H1 (cell line): ENCODE measurements around the gene IL21R. TPM values are rescaled to one million over a fixed set of nuclear protein-coding genes. Genes with fewer than 3 reads are reported as not detected.

Experiments
- CTCF ChIA-PET: fragments of 300-600 bp; sonication (Branson Sonifier 250); formaldehyde crosslinking; loops from one replicate; lab custom pipeline; 2021; ENCODE audit not compliant: partially characterized antibody; lab: Charles Lee
- POLR2A ChIA-PET: fragments of 300-600 bp; sonication (Branson Sonifier 250); formaldehyde crosslinking; loops from one replicate; lab custom pipeline; 2021; ENCODE audit warnings: inconsistent platforms; ENCODE audit not compliant: partially characterized antibody; lab: Charles Lee
- DNase-seq, 2 experiments: peaks; one replicate each; pipeline versions ENCODE4 v3.0.0 to v3.0.0-alpha.2; 2010 to 2022; ENCODE audit warnings: low spot score in 2 of 2, low read depth in 1 of 2, mixed read lengths in 1 of 2
- FAIRE-seq: peaks from 2 replicates; lab custom pipeline; 2011; peaks lifted over from hg19 to GRCh38; lab: Jason Lieb, UNC
- H2AFZ ChIP-seq: 2 replicates; pipeline ENCODE4 v1.8.1; 2012; ENCODE audit warnings: low read length, inconsistent platforms
- H2AK5ac ChIP-seq: 2 replicates; pipeline ENCODE4 v1.6.1; 2013; ENCODE audit warnings: low read depth, low read length
- H2BK120ac ChIP-seq: replicated peaks from 2 replicates; pipeline ENCODE3; 2013; ENCODE audit warnings: low read depth, low read length, inconsistent platforms
- H2BK12ac ChIP-seq: 2 replicates; pipeline ENCODE4 v1.6.1; 2013; ENCODE audit warnings: low read depth, low read length
- H2BK15ac ChIP-seq: 2 replicates; pipeline ENCODE4 v1.6.1; 2013; ENCODE audit warnings: low read length
- H2BK20ac ChIP-seq: 2 replicates; pipeline ENCODE4 v1.6.1; 2013; ENCODE audit warnings: low read length
- H2BK5ac ChIP-seq: 2 replicates; pipeline ENCODE4 v1.6.1; 2013; ENCODE audit warnings: low read depth, low read length
- H3K14ac ChIP-seq: 2 replicates; pipeline ENCODE4 v1.6.1; 2013; ENCODE audit warnings: inconsistent platforms; ENCODE audit not compliant: insufficient read length
- H3K18ac ChIP-seq: 2 replicates; pipeline ENCODE4 v1.6.1; 2013; ENCODE audit warnings: low read length; ENCODE audit errors: extremely low read depth
- H3K23ac ChIP-seq: 2 replicates; pipeline ENCODE4 v1.6.1; 2013; ENCODE audit warnings: inconsistent platforms; ENCODE audit not compliant: insufficient read length
- H3K23me2 ChIP-seq: 2 replicates; pipeline ENCODE4 v1.6.1; 2013; ENCODE audit warnings: low read depth, low read length
- H3K27ac ChIP-seq: 2 replicates; pipeline ENCODE4 v1.6.1; 2011; ENCODE audit warnings: low read depth, low read length, inconsistent platforms
- H3K27me3 ChIP-seq, 4 experiments: replicated peaks in 1 of 4; 1 replicate in 1 of 4; 2 replicates in 3 of 4; pipeline versions ENCODE4 v1.6.1 to v1.8.1; 2011 to 2013; ENCODE audit warnings: low read length in 3 of 4, mild to moderate bottlenecking in 3 of 4, inconsistent platforms in 2 of 4, mixed read lengths in 2 of 4, moderate library complexity in 1 of 4; ENCODE audit not compliant: control insufficient read depth in 3 of 4, insufficient read depth in 3 of 4; ENCODE audit errors: extremely low read depth in 1 of 4
- H3K36me3 ChIP-seq, 4 experiments: 2 replicates each; pipeline versions ENCODE4 v1.6.1 to v1.8.1; 2011 to 2013; ENCODE audit warnings: mild to moderate bottlenecking in 4 of 4, low read length in 3 of 4, moderate library complexity in 2 of 4, control low read depth in 1 of 4, inconsistent platforms in 1 of 4; ENCODE audit not compliant: insufficient read depth in 4 of 4, control insufficient read depth in 2 of 4
- H3K4ac ChIP-seq: replicated peaks from 2 replicates; pipeline ENCODE3; 2013; ENCODE audit warnings: low read length, low read depth, mixed read lengths, inconsistent platforms; ENCODE audit not compliant: insufficient read length
- H3K4me1 ChIP-seq, 4 experiments: replicated peaks in 1 of 4; 1 replicate in 1 of 4; 2 replicates in 3 of 4; pipeline versions ENCODE4 v1.6.1 to v1.8.1; 2011 to 2013; ENCODE audit warnings: low read length in 3 of 4, inconsistent platforms in 2 of 4, mixed read lengths in 1 of 4; ENCODE audit not compliant: insufficient read depth in 4 of 4, control insufficient read depth in 3 of 4
- H3K4me2 ChIP-seq, 2 experiments: 2 replicates each; pipeline versions ENCODE4 v1.6.1 to v1.8.1; 2011 to 2013; ENCODE audit warnings: low read depth in 2 of 2, low read length in 2 of 2, control low read depth in 1 of 2, inconsistent platforms in 1 of 2, mild to moderate bottlenecking in 1 of 2; ENCODE audit not compliant: insufficient read depth in 1 of 2
- H3K4me3 ChIP-seq, 4 experiments: fragments of 200-600, 300-600 bp in 1 of 4; sonication (generic), shearing (Covaris generic), sonication (Bioruptor Twin) in 1 of 4; 2 replicates each; pipeline versions ENCODE4 v1.5.1 to v1.8.1; 2011 to 2016; ENCODE audit warnings: low read length in 4 of 4, low read depth in 3 of 4, control low read depth in 2 of 4, inconsistent platforms in 2 of 4, mild to moderate bottlenecking in 2 of 4, mixed read lengths in 1 of 4, moderate library complexity in 1 of 4; ENCODE audit not compliant: insufficient read depth in 2 of 4; ENCODE audit errors: extremely low read depth in 1 of 4
- H3K56ac ChIP-seq: replicated peaks from 2 replicates; pipeline ENCODE3; 2013; ENCODE audit warnings: low read depth, mild to moderate bottlenecking, mixed read lengths, low read length, inconsistent platforms; ENCODE audit not compliant: insufficient read length
- H3K79me1 ChIP-seq: 2 replicates; pipeline ENCODE4 v1.6.1; 2013; ENCODE audit warnings: low read depth, low read length, control low read depth
- H3K79me2 ChIP-seq, 2 experiments: 2 replicates each; pipeline versions ENCODE4 v1.6.1 to v1.8.1; 2012 to 2013; ENCODE audit warnings: low read length in 2 of 2, mild to moderate bottlenecking in 2 of 2, inconsistent platforms in 1 of 2; ENCODE audit not compliant: insufficient read depth in 2 of 2, control insufficient read depth in 1 of 2
- H3K9ac ChIP-seq, 4 experiments: replicated peaks in 1 of 4; 1 replicate in 1 of 4; 2 replicates in 3 of 4; pipeline versions ENCODE4 v1.6.1 to v1.8.1; 2011 to 2013; ENCODE audit warnings: low read depth in 3 of 4, low read length in 3 of 4, control low read depth in 2 of 4, mild to moderate bottlenecking in 2 of 4, moderate library complexity in 2 of 4, inconsistent platforms in 1 of 4; ENCODE audit errors: extremely low read depth in 1 of 4
- H3K9me3 ChIP-seq, 2 experiments: 2 replicates each; pipeline versions ENCODE4 v1.6.1 to v1.8.1; 2012 to 2013; ENCODE audit warnings: mild to moderate bottlenecking in 2 of 2, moderate library complexity in 2 of 2, control low read depth in 1 of 2, inconsistent platforms in 1 of 2, low read depth in 1 of 2, low read length in 1 of 2, mixed read lengths in 1 of 2; ENCODE audit not compliant: insufficient read depth in 2 of 2
- H4K20me1 ChIP-seq, 2 experiments: replicated peaks in 1 of 2; 2 replicates each; pipeline versions ENCODE3 to v1.8.1; 2011 to 2013; ENCODE audit warnings: inconsistent platforms in 2 of 2, low read length in 2 of 2, mild to moderate bottlenecking in 1 of 2; ENCODE audit not compliant: insufficient read depth in 2 of 2, control insufficient read depth in 1 of 2
- H4K5ac ChIP-seq: 2 replicates; pipeline ENCODE4 v1.6.1; 2013; ENCODE audit warnings: low read length, low read depth, mixed read lengths, inconsistent platforms; ENCODE audit not compliant: insufficient read length
- H4K8ac ChIP-seq: 2 replicates; pipeline ENCODE4 v1.8.0; 2013; ENCODE audit warnings: mild to moderate bottlenecking, moderate library complexity, low read length, inconsistent platforms; ENCODE audit not compliant: insufficient read depth; ENCODE audit errors: extremely low read depth
- H4K91ac ChIP-seq: replicated peaks from 2 replicates; pipeline ENCODE3; 2013; ENCODE audit warnings: low read length, mixed read lengths, inconsistent platforms; ENCODE audit not compliant: insufficient read length
- BCL11A ChIP-seq, 2 experiments: IDR thresholded peaks; one replicate each; pipeline ENCODE4 v1.6.1; 2011; ENCODE audit warnings: low read depth in 2 of 2, low read length in 2 of 2, mild to moderate bottlenecking in 2 of 2
- CBX8 ChIP-seq: fragments of 300-800, 300-1000 bp; sonication (generic); IDR thresholded peaks from 2 replicates; pipeline ENCODE4 v1.7.1; 2016; ENCODE audit warnings: low read depth, low read length, borderline replicate concordance
- EZH2 ChIP-seq: fragments of 200-600 bp; sonication (generic); IDR thresholded peaks from 2 replicates; pipeline ENCODE4 v1.7.1; 2012; ENCODE audit warnings: low read depth, mild to moderate bottlenecking, moderate library complexity, low read length, inconsistent platforms; ENCODE audit not compliant: severe bottlenecking
- GABPA ChIP-seq: IDR thresholded peaks from 2 replicates; pipeline ENCODE4 v1.6.1; 2011; ENCODE audit warnings: mild to moderate bottlenecking, low read length, moderate library complexity, borderline replicate concordance; ENCODE audit not compliant: insufficient read depth
- RBBP5 ChIP-seq: IDR thresholded peaks from 2 replicates; pipeline ENCODE4 v1.7.1; 2012; ENCODE audit warnings: low read depth, mild to moderate bottlenecking, inconsistent platforms, low read length, moderate library complexity, borderline replicate concordance
- SAP30 ChIP-seq: fragments of 300-600 bp; sonication (generic); IDR thresholded peaks from 2 replicates; pipeline ENCODE4 v1.7.1; 2012; ENCODE audit warnings: low read length, moderate library complexity, mild to moderate bottlenecking, inconsistent platforms; ENCODE audit not compliant: insufficient read depth, insufficient replicate concordance
- SRF ChIP-seq: IDR thresholded peaks from 2 replicates; pipeline ENCODE4 v1.6.1; 2011; ENCODE audit warnings: mild to moderate bottlenecking, low read depth, low read length, moderate library complexity
- WGBS, 2 experiments: shearing (Covaris generic) in 1 of 2; methylation state at CpG; one replicate each; pipeline versions ENCODE4 v1.1.6 to v1.1.7; 2013 to 2015; ENCODE audit warnings: low lambda C conversion rate in 2 of 2, mixed read lengths in 2 of 2, inconsistent platforms in 1 of 2, low coverage in 1 of 2, missing lambda C conversion rate in 1 of 2; ENCODE audit not compliant: insufficient replicate concordance in 2 of 2, insufficient coverage in 1 of 2, insufficient read length in 1 of 2; ENCODE audit errors: extremely low coverage in 1 of 2, missing lambda C conversion rate in 1 of 2; 5-methylcytosine and 5-hydroxymethylcytosine counted together
- polyA plus RNA-seq, 7 experiments: library from polyadenylated mRNA; depleted of rRNA in 3 of 7; stranded (reverse) in 5 of 7; unstranded in 2 of 7; fragments of >200 nt in 5 of 7; fragments of 200-250 nt in 2 of 7; gene quantifications; 1 replicate in 5 of 7; 2 replicates in 1 of 7; 4 replicates in 1 of 7; pipeline versions ENCODE4 v1.2.1 to v1.2.3, GENCODE V29; 2011 to 2013; ENCODE audit warnings: missing spikeins in 2 of 7, mixed read lengths in 2 of 7
- total RNA-seq: library from RNA; stranded (reverse); fragmentation: NEBNext Ultra II Directional; extraction: Animal tissue kit (Norgen Biotek cat#: 25700); gene quantifications from 2 replicates; pipeline ENCODE4 v1.2.1, GENCODE V29; 2021

IL21R gene
- total and polyA plus RNA-seq, 2 of the 8 experiments (the other 6 are each of a cell fraction or from before 2014, with no cell fraction given), result 0.34 to 0.70 TPM

GRCh38 chr16:27437946-27438345 is 36.0 kb downstream of the IL21R start:
- Histone ChIP-seq H3K4ac (no peak overlapping the region), H3K9ac (no peak overlapping the region), H3K9me3 (no peaks in the 10 kb centered on the region), H2BK5ac (no peak overlapping the region), H3K23me2 (peaks cover 5% of the 10 kb centered on the region), H2BK20ac (no peak overlapping the region), H3K23ac (no peak overlapping the region), H4K91ac (no peak overlapping the region), H3K27ac (no peak overlapping the region), H4K5ac (no peak overlapping the region), H4K20me1 (peaks cover 0 to 5% of the 10 kb centered on the region in 2 experiments), H2BK120ac (no peak overlapping the region), H3K4me3 (no peak overlapping the region), H4K8ac (no peak overlapping the region), H3K79me2 (no peaks in the 10 kb centered on the region), H3K36me3 (no peaks in the 10 kb centered on the region), H3K79me1 (0 out of 2 replicates have a peak, but pooled peaks cover 4% of the 10 kb centered on the region), H2AK5ac (no peak overlapping the region), H3K56ac (no peak overlapping the region), H3K14ac (no peak overlapping the region), H2BK12ac (no peak overlapping the region), H3K27me3 (no peaks in the 10 kb centered on the region), H3K18ac (no peak overlapping the region), H2BK15ac (no peak overlapping the region), H2AFZ (no peak overlapping the region), H3K4me2 (no peak overlapping the region), H3K4me1 (peaks cover 0 to 4% (median 0%) of the 10 kb centered on the region in 4 experiments; a peak in 2 of 7 replicates)
- DNase-seq (peak in 1 of 2 experiments; percentile 17), FAIRE-seq (no peak)
- 91% methylated on average over 6 of the region's 6 CpGs; no CpG with 5 or more reads in 1 of the 2 experiments for WGBS, 2 experiments
- CTCF ChIA-PET, result interaction anchor here (1.0 to 1.8 kb wide), 3 partner anchors 8 to 16 kb away, joined by 3 to 5 read pairs (median 4); no protein-coding TSS in a partner anchor
- POLR2A ChIA-PET, result interaction anchor here (1.7 kb wide), 1 partner anchor 12 kb away, joined by 3 read pairs; no protein-coding TSS in a partner anchor
- no peak for TF ChIP-seq SAP30
- no peak for TF ChIP-seq RBBP5
- no peak for TF ChIP-seq EZH2
- TF ChIP-seq GABPA, result no peak
- no peak for TF ChIP-seq CBX8
- TF ChIP-seq SRF, result no peak
- TF ChIP-seq BCL11A (IDR thresholded peaks at IDR 0.05; ENCODE audit: low read depth in 2 of 2, low read length in 2 of 2), result no peak
